Activated CD4-positive, alpha-beta T cell treated with anti-CD3 and anti-CD28 coated beads, Interleukin-2, amount 10 ng/mL, durations not matched to agents 7 days and 5 days (primary cell): Measurements from ENCODE around the gene MAP3K14. TPM values are rescaled to one million over a fixed set of nuclear protein-coding genes. Genes with fewer than 3 reads are reported as not detected.

Experiments
- CTCF ChIA-PET: fragments of 350-600 bp; sonication (Branson Sonifier 250); formaldehyde crosslinking; loops from one replicate; lab custom pipeline; 2021; ENCODE audit warnings: antibody characterized with exemption; lab: Charles Lee
- POLR2A ChIA-PET: fragments of 350-600 bp; sonication (Branson Sonifier 250); formaldehyde crosslinking; loops from one replicate; lab custom pipeline; 2021; ENCODE audit warnings: antibody characterized with exemption; lab: Charles Lee
- DNase-seq: peaks from one replicate; pipeline ENCODE4 v3.0.0-alpha.2; 2020
- H3K27ac Mint-ChIP-seq: one replicate; pipeline ENCODE4 v1.8.0; 2021; ENCODE audit warnings: mild to moderate bottlenecking, moderate library complexity, mixed read lengths
- H3K27me3 Mint-ChIP-seq: one replicate; pipeline ENCODE4 v1.8.0; 2021; ENCODE audit warnings: mixed read lengths
- H3K36me3 Mint-ChIP-seq: one replicate; pipeline ENCODE4 v1.8.0; 2021; ENCODE audit warnings: low read depth, mixed read lengths
- H3K4me1 Mint-ChIP-seq: one replicate; pipeline ENCODE4 v1.8.0; 2021; ENCODE audit warnings: mixed read lengths
- H3K4me3 Mint-ChIP-seq: one replicate; pipeline ENCODE4 v1.8.0; 2021; ENCODE audit warnings: mild to moderate bottlenecking, moderate library complexity, mixed read lengths
- H3K9me3 Mint-ChIP-seq: one replicate; pipeline ENCODE4 v1.8.0; 2021; ENCODE audit warnings: mixed read lengths
- total RNA-seq, 2 experiments: library from RNA; stranded (reverse); gene quantifications; one replicate each; pipeline ENCODE4 v1.2.3, GENCODE V29; 2021

The MAP3K14 gene
- total RNA-seq, 2 experiments from 2014 or later = 25.8 to 26.0 TPM

DNA sequence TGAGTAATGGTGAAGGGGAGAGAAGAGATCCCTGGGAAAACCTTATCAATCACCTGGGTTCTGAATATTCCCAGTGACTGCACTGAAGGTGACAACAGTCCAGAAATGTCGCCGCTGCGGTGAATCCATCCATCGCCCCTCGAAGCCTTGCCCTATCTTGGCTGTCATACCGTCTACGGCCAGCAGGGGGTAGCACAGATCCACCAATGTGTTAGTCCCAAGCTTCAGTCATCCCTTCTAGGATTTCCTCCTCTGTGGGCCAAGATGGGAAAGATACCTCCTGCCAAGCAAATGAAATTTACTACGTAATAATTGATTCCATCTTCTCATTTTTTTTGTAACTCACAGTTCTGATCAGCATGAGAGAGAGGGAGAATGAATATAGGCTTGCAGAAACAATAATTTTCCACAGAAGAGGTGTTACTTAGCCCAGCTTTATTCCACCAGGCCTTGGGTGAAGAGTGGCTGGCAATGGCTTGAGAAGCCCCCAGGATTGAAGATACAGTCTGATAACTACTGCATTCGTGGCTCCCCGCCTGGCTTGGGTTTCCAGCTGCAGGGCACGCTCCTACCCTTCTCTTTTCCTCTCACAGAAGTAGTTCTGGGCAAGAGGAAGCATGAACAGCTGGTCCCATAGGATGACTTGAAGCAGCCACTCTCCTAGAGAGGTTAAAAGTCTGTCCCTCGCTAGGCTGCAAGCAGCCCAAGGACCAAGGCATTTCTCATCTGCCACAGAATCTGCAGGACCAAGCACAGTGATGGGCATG lies 97.7 kb downstream of the MAP3K14 start:
- H3K36me3 Mint-ChIP-seq = peaks cover 57% of the 10 kb centered on the region

More for the DNA sequence above, 97.7 kb downstream of the MAP3K14 start:
- POLR2A ChIA-PET = interaction anchor here (0.6 to 0.9 kb wide), 3 partner anchors 28 to 93 kb away, joined by 3 read pairs; no protein-coding TSS in a partner anchor
- no peaks in the 10 kb centered on the region for H3K9me3 Mint-ChIP-seq
- CTCF ChIA-PET = interaction anchor here (0.6 to 4.1 kb wide), 36 partner anchors 10 to 1505 kb away, joined by 3 to 64 read pairs (median 5); partner anchors contain the start of genes ACBD4, HEXIM1, HEXIM2 and MAP3K14
- H3K27me3 Mint-ChIP-seq = no peaks in the 10 kb centered on the region
- peak overlapping the region; percentile 85 for H3K4me3 Mint-ChIP-seq
- H3K27ac Mint-ChIP-seq = peak overlapping the region; percentile 82
- H3K4me1 Mint-ChIP-seq = peaks cover 38% of the 10 kb centered on the region
- peak; percentile 88 for DNase-seq

Other genes starting within 250 kb of the MAP3K14 start
- gene PLCD3, start 184.5 kb downstream of the MAP3K14 start, total RNA-seq = 1 to 10 TPM; 3.0 to 4.1 TPM
- gene ACBD4, start 181.3 kb downstream of the MAP3K14 start, total RNA-seq = 10 to 100 TPM; 18.4 to 19.7 TPM
- gene HEXIM1, start 168.5 kb downstream of the MAP3K14 start, total RNA-seq = 10 to 100 TPM; 30.5 TPM
- gene HEXIM2, start 155.1 kb downstream of the MAP3K14 start, total RNA-seq = 1 to 10 TPM; 5.3 to 8.4 TPM
- gene FMNL1, start 95.1 kb downstream of the MAP3K14 start, total RNA-seq = 100 to 1,000 TPM; 391 to 410 TPM
- under 1 TPM; 0.27 to 0.67 TPM for gene SPATA32, start 54.9 kb downstream of the MAP3K14 start, total RNA-seq
- 10 to 100 TPM; 85.3 to 93.5 TPM for gene ARHGAP27, start 115.8 kb upstream of the MAP3K14 start, total RNA-seq
- 10 to 100 TPM; 48.6 to 53.0 TPM for gene PLEKHM1, start 173.7 kb upstream of the MAP3K14 start, total RNA-seq